Measurements from ENCODE around the gene TMEM59L. TPM values are rescaled to one million over a fixed set of nuclear protein-coding genes. Genes with fewer than 3 reads are reported as not detected.

Gene TMEM59L
- total and polyA plus RNA-seq, 2 of the 13 experiments (the other 11 are each of a cell fraction or from before 2014, with no cell fraction given), result 0.97 to 5.5 TPM

DNA sequence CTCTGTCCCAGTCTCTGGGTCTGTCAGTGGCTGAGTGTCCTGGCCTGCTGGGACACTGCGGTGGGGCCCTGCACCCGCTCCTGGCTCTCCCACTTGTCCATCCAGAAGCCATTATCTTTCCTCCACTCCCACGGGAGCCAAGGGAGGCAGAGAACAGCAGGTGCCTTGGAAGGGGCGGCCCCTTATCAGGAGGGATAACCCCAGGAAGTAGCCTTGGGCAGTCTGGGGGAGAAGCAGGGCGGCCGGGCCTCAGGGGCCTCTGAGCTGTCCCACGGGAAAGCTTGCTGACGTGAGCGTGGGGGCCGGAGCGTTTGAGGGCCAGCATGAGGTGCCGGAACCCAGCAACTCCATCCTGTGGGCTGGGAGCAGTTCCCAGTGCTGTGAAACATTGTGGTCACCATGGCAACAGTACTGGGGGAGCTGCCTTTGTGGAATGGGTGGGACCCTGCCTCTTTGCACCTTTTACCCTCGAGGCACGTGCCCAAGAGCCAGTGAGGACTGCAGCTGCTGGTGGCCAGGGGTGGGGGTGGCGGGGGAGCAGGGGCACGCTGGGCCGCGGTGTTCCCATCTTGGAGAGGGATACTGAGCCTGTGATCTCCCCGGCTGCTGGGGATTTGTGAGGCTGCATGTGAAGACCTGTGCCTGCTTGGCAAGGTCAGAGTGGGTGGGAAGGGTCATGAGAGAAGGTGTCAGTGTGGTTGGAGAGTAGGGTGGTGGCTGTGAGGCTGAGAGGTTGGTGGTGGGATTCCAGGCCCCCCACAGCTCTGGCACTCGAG, 45.1 kb downstream of the TMEM59L start:
- Histone ChIP-seq H2AFZ (ENCODE audit: low read length) (no peak overlapping the region), H3K27me3 (ENCODE audit: control insufficient read depth in 1 of 2, insufficient read depth in 2 of 2, low read length in 2 of 2) (no peaks in the 10 kb centered on the region), H3K4me1 (ENCODE audit: insufficient read depth, low read length) (peaks cover 2% of the 10 kb centered on the region), H3K9ac (ENCODE audit: insufficient read depth, low read depth, low read length) (no peak overlapping the region), H3K4me2 (ENCODE audit: low read depth, low read length) (no peak overlapping the region), H3K27ac (ENCODE audit: extremely low read length, insufficient read depth, low read length) (no peak overlapping the region), H4K20me1 (ENCODE audit: insufficient read depth, low read length) (0 out of 2 replicates have a peak, but pooled peaks cover 2% of the 10 kb centered on the region), H3K79me2 (ENCODE audit: insufficient read depth, low read length) (no peaks in the 10 kb centered on the region), H3K36me3 (replicated peaks in 1 of 2; ENCODE audit: control insufficient read depth in 1 of 2, insufficient read depth in 2 of 2, low read length in 2 of 2) (no peaks in the 10 kb centered on the region), H3K9me3 (ENCODE audit: low read length) (no peaks in the 10 kb centered on the region), H3K4me3 (replicated peaks in 1 of 3; ENCODE audit: insufficient read depth in 1 of 3, low read depth in 2 of 3, low read length in 3 of 3) (no peak overlapping the region)
- FAIRE-seq (no peak), ATAC-seq (no peak), DNase-seq (ENCODE audit: low spot score) (no peak)
- ChIA-PET POLR2A (no interaction called here), CTCF (ENCODE audit: low intra/inter-chr PET ratio, low total read pairs) (no interaction called here)
- WGBS (ENCODE audit: low lambda C conversion rate), result 70% methylated on average over 9 of the region's 20 CpGs
- no TSS peak for BruUV-seq (replicated peaks)
- TF ChIP-seq PCBP1 (IDR thresholded peaks at IDR 0.05; ENCODE audit: borderline replicate concordance, low read depth, low read length) (no peak), RFX1 (IDR thresholded peaks at IDR 0.05) (peak; percentile 28; the same call in 1 of the 2 replicates), NCOR1 (IDR thresholded peaks at IDR 0.05; ENCODE audit: borderline replicate concordance, low read length) (no peak)
- intact Hi-C loops (cut with micrococcal nuclease; ENCODE audit: unreplicated experiment) (no loop called here), in situ Hi-C loops (cut with HindIII; ENCODE audit: extremely low pct_ligation_motif_present, low pct_unique_long_range_greater_than_20kb) (no loop called here)

DNA sequence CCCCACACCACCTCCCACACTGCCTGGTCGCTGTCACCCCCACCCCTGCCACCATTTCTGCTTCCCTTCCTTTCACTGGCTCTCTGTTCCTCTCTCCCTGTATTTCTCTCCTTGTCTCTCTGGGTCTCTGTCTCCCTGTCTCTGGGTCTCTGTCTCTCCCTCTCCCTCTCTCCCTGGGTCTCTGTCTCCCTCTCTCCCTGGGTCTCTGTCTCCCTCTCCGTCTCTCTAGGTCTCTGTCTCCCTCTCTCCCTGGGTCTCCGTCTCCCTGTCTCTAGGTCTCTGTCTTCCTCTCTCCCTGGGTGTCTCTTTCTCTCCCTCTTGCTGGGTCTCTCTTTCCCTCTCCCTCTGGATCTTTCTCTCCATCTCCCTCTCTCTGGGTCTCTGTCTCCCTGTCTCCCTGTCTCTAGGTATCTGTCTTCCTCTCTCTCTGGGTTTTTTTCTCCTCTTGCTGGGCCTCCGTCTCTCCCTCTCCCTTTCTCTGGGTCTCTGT, 45.7 kb downstream of the TMEM59L start:
- WGBS (ENCODE audit: low lambda C conversion rate), result 84% methylated on average over 4 of the region's 4 CpGs
- peaks cover 0 to 2% of the 10 kb centered on the region in 2 experiments; a peak in 1 of 5 replicates for H3K36me3 ChIP-seq (replicated peaks in 1 of 2; ENCODE audit: control insufficient read depth in 1 of 2, insufficient read depth in 2 of 2, low read length in 2 of 2)
- 0 out of 2 replicates have a peak, but pooled peaks cover 2% of the 10 kb centered on the region for H4K20me1 ChIP-seq (ENCODE audit: insufficient read depth, low read length)
- intact Hi-C loops (cut with micrococcal nuclease; ENCODE audit: unreplicated experiment), result no loop called here
- H2AFZ ChIP-seq (ENCODE audit: low read length), result no peak overlapping the region
- no peak overlapping the region for H3K27ac ChIP-seq (ENCODE audit: extremely low read length, insufficient read depth, low read length)
- ChIA-PET CTCF (ENCODE audit: low intra/inter-chr PET ratio, low total read pairs) (no interaction called here), POLR2A (no interaction called here)
- FAIRE-seq (no peak), ATAC-seq (no peak), DNase-seq (ENCODE audit: low spot score) (no peak)
- H3K4me2 ChIP-seq (ENCODE audit: low read depth, low read length), result no peak overlapping the region
- no peaks in the 10 kb centered on the region for H3K79me2 ChIP-seq (ENCODE audit: insufficient read depth, low read length)
- H3K4me1 ChIP-seq (ENCODE audit: insufficient read depth, low read length), result peaks cover 8% of the 10 kb centered on the region
- TF ChIP-seq, protein P1, sequence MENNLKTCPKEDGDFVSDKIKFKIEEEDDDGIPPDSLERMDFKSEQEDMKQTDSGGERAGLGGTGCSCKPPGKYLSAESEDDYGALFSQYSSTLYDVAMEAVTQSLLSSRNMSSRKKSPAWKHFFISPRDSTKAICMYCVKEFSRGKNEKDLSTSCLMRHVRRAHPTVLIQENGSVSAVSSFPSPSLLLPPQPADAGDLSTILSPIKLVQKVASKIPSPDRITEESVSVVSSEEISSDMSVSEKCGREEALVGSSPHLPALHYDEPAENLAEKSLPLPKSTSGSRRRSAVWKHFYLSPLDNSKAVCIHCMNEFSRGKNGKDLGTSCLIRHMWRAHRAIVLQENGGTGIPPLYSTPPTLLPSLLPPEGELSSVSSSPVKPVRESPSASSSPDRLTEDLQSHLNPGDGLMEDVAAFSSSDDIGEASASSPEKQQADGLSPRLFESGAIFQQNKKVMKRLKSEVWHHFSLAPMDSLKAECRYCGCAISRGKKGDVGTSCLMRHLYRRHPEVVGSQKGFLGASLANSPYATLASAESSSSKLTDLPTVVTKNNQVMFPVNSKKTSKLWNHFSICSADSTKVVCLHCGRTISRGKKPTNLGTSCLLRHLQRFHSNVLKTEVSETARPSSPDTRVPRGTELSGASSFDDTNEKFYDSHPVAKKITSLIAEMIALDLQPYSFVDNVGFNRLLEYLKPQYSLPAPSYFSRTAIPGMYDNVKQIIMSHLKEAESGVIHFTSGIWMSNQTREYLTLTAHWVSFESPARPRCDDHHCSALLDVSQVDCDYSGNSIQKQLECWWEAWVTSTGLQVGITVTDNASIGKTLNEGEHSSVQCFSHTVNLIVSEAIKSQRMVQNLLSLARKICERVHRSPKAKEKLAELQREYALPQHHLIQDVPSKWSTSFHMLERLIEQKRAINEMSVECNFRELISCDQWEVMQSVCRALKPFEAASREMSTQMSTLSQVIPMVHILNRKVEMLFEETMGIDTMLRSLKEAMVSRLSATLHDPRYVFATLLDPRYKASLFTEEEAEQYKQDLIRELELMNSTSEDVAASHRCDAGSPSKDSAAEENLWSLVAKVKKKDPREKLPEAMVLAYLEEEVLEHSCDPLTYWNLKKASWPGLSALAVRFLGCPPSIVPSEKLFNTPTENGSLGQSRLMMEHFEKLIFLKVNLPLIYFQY (CRISPR knock-in tag; IDR thresholded peaks at IDR 0.05; ENCODE audit: borderline replicate concordance), result no peak
- TF ChIP-seq LCORL (IDR thresholded peaks at IDR 0.05) (0 out of 2 replicates have a peak, but pooled peaks have one; percentile 12), LCORL (CRISPR knock-in tag; IDR thresholded peaks at IDR 0.05) (no peak)
- H3K9ac ChIP-seq (ENCODE audit: insufficient read depth, low read depth, low read length), result no peak overlapping the region
- H3K9me3 ChIP-seq (ENCODE audit: low read length), result no peaks in the 10 kb centered on the region
- in situ Hi-C loops (cut with HindIII; ENCODE audit: extremely low pct_ligation_motif_present, low pct_unique_long_range_greater_than_20kb), result no loop called here
- H3K27me3 ChIP-seq (ENCODE audit: control insufficient read depth in 1 of 2, insufficient read depth in 2 of 2, low read length in 2 of 2), result no peaks in the 10 kb centered on the region
- H3K4me3 ChIP-seq (replicated peaks in 1 of 3; ENCODE audit: insufficient read depth in 1 of 3, low read depth in 2 of 3, low read length in 3 of 3), result no peak overlapping the region
- no TSS peak for BruUV-seq (replicated peaks)
